Stimulated activated CD4-positive, alpha-beta T cell treated with anti-CD3 and anti-CD28 coated beads, TNF-alpha, amount 100 ng/mL, for 1 hour (primary cell): ENCODE measurements around the gene KLK3.
"Not testable (repeated sequence)": the region's sequence is repeated elsewhere in the genome, so short reads cannot be mapped to it uniquely, and the experiment has no call there.

Experiments
- DNase-seq, 3 donors: peaks; one replicate each; pipeline ENCODE4 v3.0.0-alpha.2; 2020; ENCODE audit warnings: low read depth in 3 of 3, low spot score in 1 of 3

The KLK3 gene

DNA sequence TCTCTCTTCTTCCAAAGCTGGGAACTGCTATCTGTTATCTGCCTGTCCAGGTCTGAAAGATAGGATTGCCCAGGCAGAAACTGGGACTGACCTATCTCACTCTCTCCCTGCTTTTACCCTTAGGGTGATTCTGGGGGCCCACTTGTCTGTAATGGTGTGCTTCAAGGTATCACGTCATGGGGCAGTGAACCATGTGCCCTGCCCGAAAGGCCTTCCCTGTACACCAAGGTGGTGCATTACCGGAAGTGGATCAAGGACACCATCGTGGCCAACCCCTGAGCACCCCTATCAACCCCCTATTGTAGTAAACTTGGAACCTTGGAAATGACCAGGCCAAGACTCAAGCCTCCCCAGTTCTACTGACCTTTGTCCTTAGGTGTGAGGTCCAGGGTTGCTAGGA, 5.1 kb downstream of the KLK3 start:
- no peak for DNase-seq

DNA sequence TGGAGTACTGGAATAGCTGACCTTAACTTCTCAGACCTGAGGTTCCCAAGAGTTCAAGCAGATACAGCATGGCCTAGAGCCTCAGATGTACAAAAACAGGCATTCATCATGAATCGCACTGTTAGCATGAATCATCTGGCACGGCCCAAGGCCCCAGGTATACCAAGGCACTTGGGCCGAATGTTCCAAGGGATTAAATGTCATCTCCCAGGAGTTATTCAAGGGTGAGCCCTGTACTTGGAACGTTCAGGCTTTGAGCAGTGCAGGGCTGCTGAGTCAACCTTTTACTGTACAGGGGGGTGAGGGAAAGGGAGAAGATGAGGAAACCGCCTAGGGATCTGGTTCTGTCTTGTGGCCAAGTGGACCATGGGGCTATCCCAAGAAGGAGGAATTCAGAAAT, 6.3 kb downstream of the KLK3 start:
- no peak for DNase-seq

DNA sequence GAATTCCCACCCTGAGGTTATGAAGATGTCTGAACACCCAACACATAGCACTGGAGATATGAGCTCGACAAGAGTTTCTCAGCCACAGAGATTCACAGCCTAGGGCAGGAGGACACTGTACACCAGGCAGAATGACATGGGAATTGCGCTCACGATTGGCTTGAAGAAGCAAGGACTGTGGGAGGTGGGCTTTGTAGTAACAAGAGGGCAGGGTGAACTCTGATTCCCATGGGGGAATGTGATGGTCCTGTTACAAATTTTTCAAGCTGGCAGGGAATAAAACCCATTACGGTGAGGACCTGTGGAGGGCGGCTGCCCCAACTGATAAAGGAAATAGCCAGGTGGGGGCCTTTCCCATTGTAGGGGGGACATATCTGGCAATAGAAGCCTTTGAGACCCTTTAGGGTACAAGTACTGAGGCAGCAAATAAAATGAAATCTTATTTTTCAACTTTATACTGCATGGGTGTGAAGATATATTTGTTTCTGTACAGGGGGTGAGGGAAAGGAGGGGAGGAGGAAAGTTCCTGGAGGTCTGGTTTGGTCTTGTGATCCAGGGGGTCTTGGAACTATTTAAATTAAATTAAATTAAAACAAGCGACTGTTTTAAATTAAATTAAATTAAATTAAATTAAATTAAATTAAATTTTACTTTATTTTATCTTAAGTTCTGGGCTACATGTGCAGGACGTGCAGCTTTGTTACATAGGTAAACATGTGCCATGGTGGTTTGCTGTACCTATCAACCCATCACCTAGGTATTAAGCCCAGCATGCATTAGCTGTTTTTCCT, 7.0 kb downstream of the KLK3 start:
- no peak for DNase-seq

DNA sequence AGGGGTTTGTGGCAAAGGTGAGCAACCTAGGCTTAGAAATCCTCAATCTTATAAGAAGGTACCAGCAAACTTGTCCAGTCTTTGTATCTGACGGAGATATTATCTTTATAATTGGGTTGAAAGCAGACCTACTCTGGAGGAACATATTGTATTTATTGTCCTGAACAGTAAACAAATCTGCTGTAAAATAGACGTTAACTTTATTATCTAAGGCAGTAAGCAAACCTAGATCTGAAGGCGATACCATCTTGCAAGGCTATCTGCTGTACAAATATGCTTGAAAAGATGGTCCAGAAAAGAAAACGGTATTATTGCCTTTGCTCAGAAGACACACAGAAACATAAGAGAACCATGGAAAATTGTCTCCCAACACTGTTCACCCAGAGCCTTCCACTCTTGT, 14.8 kb downstream of the KLK3 start:
- DNase-seq, result no peak

DNA sequence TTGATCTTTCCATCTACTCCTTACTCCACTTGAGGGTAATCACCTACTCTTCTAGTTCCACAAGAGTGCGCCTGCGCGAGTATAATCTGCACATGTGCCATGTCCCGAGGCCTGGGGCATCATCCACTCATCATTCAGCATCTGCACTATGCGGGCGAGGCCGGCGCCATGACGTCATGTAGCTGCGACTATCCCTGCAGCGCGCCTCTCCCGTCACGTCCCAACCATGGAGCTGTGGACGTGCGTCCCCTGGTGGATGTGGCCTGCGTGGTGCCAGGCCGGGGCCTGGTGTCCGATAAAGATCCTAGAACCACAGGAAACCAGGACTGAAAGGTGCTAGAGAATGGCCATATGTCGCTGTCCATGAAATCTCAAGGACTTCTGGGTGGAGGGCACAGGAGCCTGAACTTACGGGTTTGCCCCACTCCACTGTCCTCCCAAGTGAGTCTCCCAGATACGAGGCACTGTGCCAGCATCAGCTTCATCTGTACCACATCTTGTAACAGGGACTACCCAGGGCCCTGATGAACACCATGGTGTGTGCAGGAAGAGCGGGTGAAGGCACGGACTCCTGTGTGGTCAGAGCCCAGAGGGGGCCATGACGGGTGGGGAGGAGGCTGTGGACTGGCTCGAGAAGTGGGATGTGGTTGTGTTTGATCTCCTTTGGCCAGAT, 15.8 kb downstream of the KLK3 start:
- DNase-seq, result no peak

DNA sequence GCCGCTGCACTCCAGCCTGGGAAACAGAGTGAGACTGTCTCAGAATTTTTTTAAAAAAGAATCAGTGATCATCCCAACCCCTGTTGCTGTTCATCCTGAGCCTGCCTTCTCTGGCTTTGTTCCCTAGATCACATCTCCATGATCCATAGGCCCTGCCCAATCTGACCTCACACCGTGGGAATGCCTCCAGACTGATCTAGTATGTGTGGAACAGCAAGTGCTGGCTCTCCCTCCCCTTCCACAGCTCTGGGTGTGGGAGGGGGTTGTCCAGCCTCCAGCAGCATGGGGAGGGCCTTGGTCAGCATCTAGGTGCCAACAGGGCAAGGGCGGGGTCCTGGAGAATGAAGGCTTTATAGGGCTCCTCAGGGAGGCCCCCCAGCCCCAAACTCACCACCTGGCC, 18.3 kb downstream of the KLK3 start, which contains the start of gene KLK2:
Gene KLK2 (plus strand): TSS at position 384 of the 400 bp plus-strand sequence. CDS start 35 bp downstream, outside the sequence.
- no peak for DNase-seq

DNA sequence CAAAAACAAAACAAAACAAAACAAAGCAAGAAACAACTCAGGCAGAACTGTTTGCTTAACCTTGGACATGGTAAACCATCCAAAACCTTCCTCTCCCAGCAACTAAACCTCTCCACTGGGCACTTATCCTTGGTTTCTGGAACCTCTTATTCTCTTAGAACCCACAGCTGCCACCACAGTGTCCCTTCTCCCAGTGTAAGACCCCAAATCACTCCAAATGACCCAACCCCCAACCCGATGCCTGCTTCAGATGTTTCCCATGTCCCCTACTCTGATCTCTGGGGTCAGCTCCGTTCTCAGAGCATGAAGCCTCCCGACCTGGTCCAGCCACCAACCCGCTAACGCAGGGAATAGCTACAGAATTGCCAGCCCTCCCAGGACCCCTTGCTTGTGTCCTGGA, 19.5 kb downstream of the KLK3 start:
- no peak for DNase-seq

DNA sequence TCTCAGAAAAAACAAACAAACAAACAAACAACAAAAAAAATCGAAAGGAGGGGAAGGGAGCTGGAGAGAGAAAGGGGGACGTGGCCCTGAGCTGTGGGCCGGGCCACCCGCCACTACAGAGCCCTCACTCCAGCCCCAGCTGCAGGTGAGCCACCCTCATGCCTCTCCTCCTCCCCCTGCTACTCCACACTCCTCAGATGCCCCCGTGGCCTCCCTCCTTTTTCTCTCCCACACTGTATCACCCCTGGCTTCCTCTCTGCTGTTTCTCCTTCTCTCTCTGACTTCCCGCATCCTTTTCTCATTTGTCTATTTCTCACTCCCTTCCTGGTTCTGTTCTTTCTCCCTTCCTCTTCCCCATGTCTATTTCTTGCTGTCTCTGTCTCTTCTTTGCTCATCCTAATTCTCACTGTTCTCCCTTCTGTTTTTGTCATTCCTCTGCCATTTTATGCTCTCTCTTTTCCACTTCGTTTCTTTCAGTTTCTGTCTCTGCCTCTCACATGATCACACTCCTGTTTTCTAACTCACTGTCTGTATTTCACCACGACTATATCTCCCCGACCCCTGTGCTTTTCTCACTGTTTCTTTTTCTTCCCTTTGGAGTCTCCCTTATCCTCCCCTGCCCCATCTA, 21.2 kb downstream of the KLK3 start:
- DNase-seq, result no peak

DNA sequence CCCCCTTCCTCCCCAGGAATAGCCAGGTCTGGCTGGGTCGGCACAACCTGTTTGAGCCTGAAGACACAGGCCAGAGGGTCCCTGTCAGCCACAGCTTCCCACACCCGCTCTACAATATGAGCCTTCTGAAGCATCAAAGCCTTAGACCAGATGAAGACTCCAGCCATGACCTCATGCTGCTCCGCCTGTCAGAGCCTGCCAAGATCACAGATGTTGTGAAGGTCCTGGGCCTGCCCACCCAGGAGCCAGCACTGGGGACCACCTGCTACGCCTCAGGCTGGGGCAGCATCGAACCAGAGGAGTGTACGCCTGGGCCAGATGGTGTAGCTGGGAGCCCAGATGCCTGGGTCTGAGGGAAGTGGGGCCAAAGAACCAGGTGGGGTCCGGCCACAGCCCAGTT, 21.7 kb downstream of the KLK3 start:
- DNase-seq, result no peak

DNA sequence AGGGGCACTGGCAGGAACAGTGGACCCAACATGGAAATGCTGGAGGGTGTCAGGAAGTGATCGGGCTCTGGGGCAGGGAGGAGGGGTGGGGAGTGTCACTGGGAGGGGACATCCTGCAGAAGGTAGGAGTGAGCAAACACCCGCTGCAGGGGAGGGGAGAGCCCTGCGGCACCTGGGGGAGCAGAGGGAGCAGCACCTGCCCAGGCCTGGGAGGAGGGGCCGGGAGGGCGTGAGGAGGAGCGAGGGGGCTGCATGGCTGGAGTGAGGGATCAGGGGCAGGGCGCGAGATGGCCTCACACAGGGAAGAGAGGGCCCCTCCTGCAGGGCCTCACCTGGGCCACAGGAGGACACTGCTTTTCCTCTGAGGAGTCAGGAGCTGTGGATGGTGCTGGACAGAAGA, 22.6 kb downstream of the KLK3 start:
- no peak for DNase-seq

DNA sequence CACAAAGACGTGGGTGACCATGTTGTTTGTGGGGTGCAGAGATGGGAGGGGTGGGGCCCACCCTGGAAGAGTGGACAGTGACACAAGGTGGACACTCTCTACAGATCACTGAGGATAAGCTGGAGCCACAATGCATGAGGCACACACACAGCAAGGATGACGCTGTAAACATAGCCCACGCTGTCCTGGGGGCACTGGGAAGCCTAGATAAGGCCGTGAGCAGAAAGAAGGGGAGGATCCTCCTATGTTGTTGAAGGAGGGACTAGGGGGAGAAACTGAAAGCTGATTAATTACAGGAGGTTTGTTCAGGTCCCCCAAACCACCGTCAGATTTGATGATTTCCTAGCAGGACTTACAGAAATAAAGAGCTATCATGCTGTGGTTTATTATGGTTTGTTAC, 24.1 kb downstream of the KLK3 start:
- DNase-seq, result no peak

DNA sequence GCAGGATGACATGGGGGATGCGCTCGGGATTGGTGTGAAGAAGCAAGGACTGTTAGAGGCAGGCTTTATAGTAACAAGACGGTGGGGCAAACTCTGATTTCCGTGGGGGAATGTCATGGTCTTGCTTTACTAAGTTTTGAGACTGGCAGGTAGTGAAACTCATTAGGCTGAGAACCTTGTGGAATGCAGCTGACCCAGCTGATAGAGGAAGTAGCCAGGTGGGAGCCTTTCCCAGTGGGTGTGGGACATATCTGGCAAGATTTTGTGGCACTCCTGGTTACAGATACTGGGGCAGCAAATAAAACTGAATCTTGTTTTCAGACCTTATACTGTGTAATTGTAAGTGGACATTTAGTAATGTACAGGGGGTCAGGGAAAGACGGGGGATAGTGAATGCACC, 25.5 kb downstream of the KLK3 start:
- DNase-seq, result no peak

DNA sequence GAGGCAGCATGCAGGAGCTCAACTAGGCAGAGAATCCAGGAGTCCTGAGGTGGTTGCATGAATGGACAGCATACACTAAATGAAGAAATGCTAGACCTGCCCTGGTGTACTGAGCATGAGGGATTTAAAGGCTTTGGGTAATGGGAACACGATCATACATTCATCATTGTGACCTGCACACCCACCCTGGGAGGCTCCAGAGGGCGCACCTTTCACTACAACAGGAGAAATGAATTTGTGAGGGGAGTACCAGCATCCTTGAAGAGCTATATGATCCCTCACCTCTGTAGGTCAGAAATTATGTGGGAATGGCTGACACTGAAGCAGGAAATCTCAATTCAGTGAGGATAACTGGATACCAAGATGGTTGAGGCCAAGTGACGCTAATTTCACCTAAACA, 27.5 kb downstream of the KLK3 start:
- no peak for DNase-seq

DNA sequence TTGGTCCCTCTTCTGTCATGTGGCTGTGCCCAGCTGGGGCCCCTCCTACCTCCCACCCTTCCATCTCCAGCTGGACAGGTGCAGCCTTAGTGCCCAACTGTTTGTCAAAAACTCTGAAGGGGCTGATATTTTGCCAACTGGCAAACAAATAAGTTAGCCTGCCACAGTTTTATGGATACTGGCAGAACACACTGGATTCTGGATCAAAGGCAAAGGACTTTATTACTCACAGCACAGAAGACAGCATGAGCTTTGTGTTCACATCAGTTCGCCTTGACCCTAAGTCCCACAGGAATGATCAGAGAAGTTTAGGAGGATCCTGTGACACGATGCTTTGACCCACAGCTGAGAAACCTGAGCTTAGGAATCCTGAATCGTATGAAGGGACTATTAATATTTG, 34.9 kb downstream of the KLK3 start:
- DNase-seq, result no peak

DNA sequence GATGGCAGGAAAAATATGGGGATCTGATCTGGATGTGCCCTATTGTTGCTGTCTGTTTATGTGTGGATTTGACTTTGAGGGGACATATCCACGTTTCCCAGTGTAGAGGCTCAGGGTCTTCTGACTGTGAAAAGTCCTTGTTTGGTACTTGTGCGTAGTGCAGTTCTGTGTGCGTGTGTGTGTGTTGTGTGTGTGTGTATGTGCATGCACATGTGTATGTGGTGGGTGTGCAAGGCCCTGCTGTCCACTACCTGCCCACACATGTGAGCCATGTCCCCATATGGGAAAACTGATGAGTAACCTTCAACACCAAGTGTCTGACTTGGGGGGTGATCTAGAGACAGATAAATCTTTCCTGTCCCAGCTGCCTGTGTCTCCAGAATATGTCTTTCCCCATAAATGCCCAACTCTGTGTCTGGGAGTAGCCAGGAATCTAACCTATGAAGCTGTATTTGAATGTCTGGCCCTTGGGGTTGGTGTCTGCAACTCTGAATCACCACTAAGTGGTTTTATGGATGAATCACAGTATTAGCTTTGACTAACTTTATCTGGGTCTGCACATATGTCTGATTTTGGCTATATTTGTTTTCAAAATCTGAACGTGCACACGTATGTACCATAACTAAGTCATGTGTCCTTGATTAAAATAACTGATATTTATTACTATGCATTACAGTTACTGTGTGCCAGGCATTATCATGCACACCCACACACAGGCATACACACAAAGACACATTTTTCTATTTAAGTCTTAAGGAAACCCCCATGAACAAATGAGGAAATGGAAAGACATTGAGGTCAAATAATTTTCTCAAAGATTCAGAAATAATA, 35.9 kb downstream of the KLK3 start:
- no peak for DNase-seq

DNA sequence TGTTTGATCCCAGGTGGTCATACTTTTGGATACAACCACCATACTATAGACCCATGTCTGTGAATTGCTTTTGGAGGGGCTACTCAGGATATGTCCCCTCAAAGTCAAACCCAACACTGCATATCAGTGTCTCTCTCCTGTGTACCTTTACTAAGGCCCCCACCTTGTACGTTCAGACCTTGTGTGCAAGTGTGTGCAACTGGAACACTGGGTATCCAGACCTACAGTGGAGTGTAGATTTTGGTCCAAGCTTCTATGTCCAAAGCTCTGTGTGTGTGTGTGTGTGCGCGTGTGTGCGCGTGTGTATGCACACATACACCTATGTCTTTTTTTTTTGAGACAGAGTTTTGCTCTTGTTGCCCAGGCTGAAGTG, 36.5 kb downstream of the KLK3 start:
- DNase-seq, result no peak

DNA sequence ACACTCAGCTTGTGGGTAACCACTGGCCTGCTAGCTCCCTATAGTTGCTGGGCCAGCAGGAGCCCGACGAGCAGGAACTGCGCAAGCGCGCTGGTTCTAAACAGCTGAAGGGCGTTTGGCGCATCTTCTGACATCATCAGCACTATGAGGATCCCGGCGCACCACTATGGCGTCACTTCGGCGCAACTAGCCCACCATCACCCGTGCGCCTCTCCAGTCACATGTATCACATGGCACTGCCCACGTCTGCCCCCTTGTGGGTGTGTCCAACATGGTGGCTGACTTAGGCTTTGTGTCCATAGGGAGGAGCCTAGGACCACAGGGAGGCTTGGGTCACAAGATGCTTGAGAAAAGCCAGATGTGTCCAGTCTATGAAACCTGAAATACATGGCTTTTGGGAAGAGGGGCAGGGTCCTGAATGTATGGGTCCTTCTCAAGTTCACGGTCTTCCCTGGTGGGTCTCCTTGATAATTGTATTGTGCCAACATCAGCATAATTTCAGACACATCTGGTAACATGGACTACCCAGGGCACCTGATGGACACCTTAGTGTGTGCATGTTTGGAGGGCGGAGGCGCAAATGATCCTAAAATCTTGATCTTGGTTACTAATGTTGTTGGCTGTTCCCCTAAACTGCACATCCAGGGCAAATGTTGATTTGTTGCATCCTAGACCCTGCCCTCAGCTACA, 38.5 kb downstream of the KLK3 start:
- no peak for DNase-seq

DNA sequence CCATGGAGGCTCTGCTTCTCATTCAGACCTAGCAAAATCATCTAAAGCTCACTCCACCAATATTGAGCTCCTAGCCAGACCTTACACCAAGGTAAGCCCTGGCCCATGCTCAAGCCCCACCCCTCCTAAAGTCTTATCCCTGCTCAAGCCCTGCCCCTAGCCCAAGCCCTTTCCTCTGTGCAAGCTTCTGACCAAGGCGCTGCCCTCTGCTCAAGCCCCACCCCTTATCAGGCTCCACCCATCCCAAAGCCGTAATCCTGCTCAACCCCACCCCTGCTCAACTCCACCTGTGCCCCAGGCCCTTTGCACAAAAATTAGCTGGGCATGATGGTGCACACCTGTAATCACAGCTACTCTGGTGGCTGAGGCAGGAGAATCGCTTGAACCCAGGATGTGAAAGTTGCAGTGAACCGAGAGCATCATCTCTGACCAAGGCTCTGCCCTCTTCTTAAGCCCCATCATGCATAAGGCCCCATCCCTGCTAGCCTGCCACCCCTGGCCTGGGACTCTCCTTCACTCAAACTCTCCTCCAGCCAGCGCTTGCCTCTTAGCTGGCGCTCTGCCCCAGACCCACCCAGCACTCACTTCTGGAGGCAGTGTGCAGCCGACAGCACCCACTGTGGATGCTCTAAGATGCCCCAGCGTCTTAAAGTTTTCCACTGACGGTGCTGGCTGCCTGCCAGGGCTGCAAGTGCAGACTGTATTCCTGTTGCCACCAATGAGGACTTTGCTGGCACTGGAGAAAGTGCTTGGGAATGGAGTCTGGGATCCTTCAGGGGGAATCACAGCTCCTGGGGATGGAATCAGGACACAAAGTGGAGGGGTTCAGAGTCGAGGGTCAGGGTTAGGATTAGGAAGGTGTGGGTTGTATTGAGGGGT, 40.0 kb downstream of the KLK3 start:
- DNase-seq, result no peak

DNA sequence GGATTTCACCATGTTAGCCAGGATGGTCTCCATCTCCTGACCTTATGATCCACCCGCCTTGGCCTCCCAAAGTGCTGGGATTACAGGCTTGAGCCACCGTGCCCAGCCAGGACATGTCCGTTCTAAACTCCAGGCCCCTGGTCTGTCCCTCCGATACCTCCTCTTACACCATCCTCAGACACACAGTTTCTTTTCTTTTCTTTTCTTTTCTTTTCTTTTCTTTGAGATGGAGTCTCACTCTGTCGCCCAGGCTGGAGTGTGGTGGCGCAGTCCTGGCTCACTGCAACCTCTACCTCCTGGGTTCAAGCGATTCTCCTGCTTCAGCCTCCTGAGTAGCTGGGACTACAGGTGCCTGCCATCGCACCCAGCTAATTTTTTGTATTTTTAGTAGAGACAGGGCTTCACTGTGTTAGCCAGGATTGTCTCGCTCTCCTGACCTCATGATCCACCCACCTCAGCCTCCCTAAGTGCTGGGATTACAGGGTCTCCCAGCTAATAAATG, 41.4 kb downstream of the KLK3 start:
- not testable (repeated sequence) for DNase-seq
